Lower lobe of right lung (tissue), 2 donors: ENCODE measurements around the gene KSR2. TPM values are rescaled to one million over a fixed set of nuclear protein-coding genes. Genes with fewer than 3 reads are reported as not detected.

ENCODE experiments used
- ATAC-seq, 2 donors: fragments of 200-7000 bp; cut with Tn5 transposase; one replicate each; pipeline ENCODE4 v1.9.1; 2020 to 2022; ENCODE audit warnings: mild to moderate bottlenecking in 2 of 2, moderate library complexity in 2 of 2
- DNase-seq: peaks from one replicate; pipeline ENCODE4 v3.0.0-alpha.2; 2020
- H3K27ac ChIP-seq: fragments of 200-600 bp; one replicate; pipeline ENCODE4 v1.8.0; 2022
- H3K27me3 ChIP-seq: fragments of 200-600 bp; one replicate; pipeline ENCODE4 v1.8.0; 2022; ENCODE audit warnings: low read depth
- H3K36me3 ChIP-seq: fragments of 200-600 bp; one replicate; pipeline ENCODE4 v1.8.0; 2022; ENCODE audit warnings: mild to moderate bottlenecking
- H3K4me1 ChIP-seq: fragments of 200-600 bp; one replicate; pipeline ENCODE4 v1.8.0; 2022
- H3K4me3 ChIP-seq: fragments of 200-600 bp; one replicate; pipeline ENCODE4 v1.8.0; 2022; ENCODE audit warnings: mild to moderate bottlenecking
- H3K9me3 ChIP-seq: fragments of 200-600 bp; one replicate; pipeline ENCODE4 v1.8.0; 2022
- CTCF ChIP-seq: fragments of 200-600 bp; IDR thresholded peaks from one replicate; pipeline ENCODE4 v1.8.0; 2022; ENCODE audit warnings: antibody characterized with exemption, mild to moderate bottlenecking
- intact Hi-C: fragments of 100-400 bp; cut with DNase I; formaldehyde crosslinking; loops from one replicate; pipeline ENCODE4 v1.11.0; 2022
- total RNA-seq: library from RNA; stranded (reverse); fragmentation: NEBNext Ultra II Directional; extraction: Animal tissue kit (Norgen Biotek cat#: 25700); gene quantifications from one replicate; pipeline ENCODE4 v1.2.1, GENCODE V29; 2021
- donor health status: DM: no; HTN: yes; CAD: no; lungs with severe emphysema.

KSR2 gene
- total RNA-seq, 1 donor from 2014 or later, result 1.0 TPM

- no peaks in the 10 kb centered on the region for H3K27me3 ChIP-seq
- no peaks in the 10 kb centered on the region for H3K4me1 ChIP-seq
- ATAC-seq, result no peak
- no peaks in the 10 kb centered on the region for H3K36me3 ChIP-seq
- DNase-seq, result no peak
- no peak overlapping the region for H3K27ac ChIP-seq
- TF ChIP-seq CTCF, result no peak
- H3K9me3 ChIP-seq, result no peaks in the 10 kb centered on the region
- intact Hi-C loops, result no loop called here
- no peak overlapping the region for H3K4me3 ChIP-seq
Observed at GRCh38 chr12:117994551-117995438, 26.0 kb upstream of the KSR2 start.

GRCh38 chr12:117986705-117987469, 18.1 kb upstream of the KSR2 start:
- no peak for TF ChIP-seq CTCF
- no peaks in the 10 kb centered on the region for H3K9me3 ChIP-seq
- H3K4me3 ChIP-seq, result no peak overlapping the region
- H3K27ac ChIP-seq, result no peak overlapping the region
- intact Hi-C loops, result no loop called here
- ATAC-seq, result no peak
- DNase-seq, result no peak
- no peaks in the 10 kb centered on the region for H3K4me1 ChIP-seq
- no peaks in the 10 kb centered on the region for H3K36me3 ChIP-seq
- H3K27me3 ChIP-seq, result no peaks in the 10 kb centered on the region

- TF ChIP-seq CTCF, result no peak
- no peaks in the 10 kb centered on the region for H3K4me1 ChIP-seq
- peaks cover 4% of the 10 kb centered on the region for H3K27me3 ChIP-seq
- DNase-seq (no peak), ATAC-seq (no peak)
- H3K27ac ChIP-seq, result no peak overlapping the region
- H3K4me3 ChIP-seq, result no peak overlapping the region
- intact Hi-C loops, result no loop called here
- no peaks in the 10 kb centered on the region for H3K36me3 ChIP-seq
- no peaks in the 10 kb centered on the region for H3K9me3 ChIP-seq
Observed at GRCh38 chr12:117985182-117985581, 16.4 kb upstream of the KSR2 start.

GRCh38 chr12:117981267-117981666, 12.5 kb upstream of the KSR2 start:
- H3K36me3 ChIP-seq, result no peaks in the 10 kb centered on the region
- intact Hi-C loops, result no loop called here
- no peaks in the 10 kb centered on the region for H3K4me1 ChIP-seq
- no peaks in the 10 kb centered on the region for H3K9me3 ChIP-seq
- peaks cover 4% of the 10 kb centered on the region for H3K27me3 ChIP-seq
- no peak for DNase-seq
- ATAC-seq, result no peak
- no peak for TF ChIP-seq CTCF
- H3K4me3 ChIP-seq, result no peak overlapping the region
- H3K27ac ChIP-seq, result no peak overlapping the region

- intact Hi-C loops, result no loop called here
- DNase-seq (no peak), ATAC-seq (no peak)
- H3K4me1 ChIP-seq, result no peaks in the 10 kb centered on the region
- no peaks in the 10 kb centered on the region for H3K36me3 ChIP-seq
- peaks cover 4% of the 10 kb centered on the region for H3K27me3 ChIP-seq
- no peak for TF ChIP-seq CTCF
- no peak overlapping the region for H3K27ac ChIP-seq
- no peak overlapping the region for H3K4me3 ChIP-seq
- H3K9me3 ChIP-seq, result no peaks in the 10 kb centered on the region
Observed at GRCh38 chr12:117980616-117981015, 11.8 kb upstream of the KSR2 start.
